SK-N-SH treated with all-trans-retinoic acid at 6 μM for 48 hours (cell line): ENCODE data around the gene INPP4B.

Experiments
- ATAC-seq: fragments of 200-7000 bp; cut with Tn5 transposase; 3 replicates; pipeline ENCODE4 v1.9.1; 2020; ENCODE audit warnings: mild to moderate bottlenecking, moderate library complexity
- ARNTL ChIP-seq: fragments of 450-650 bp; formaldehyde crosslinking; IDR thresholded peaks from 2 replicates; pipeline ENCODE4 v1.5.0; 2020; ENCODE audit warnings: low read depth, mild to moderate bottlenecking, moderate library complexity, borderline replicate concordance
- BACH2 ChIP-seq: fragments of 250-450 bp; sonication (Bioruptor Pico); IDR thresholded peaks from 2 replicates; pipeline ENCODE4 v1.9.0; 2021; ENCODE audit warnings: mild to moderate bottlenecking, borderline replicate concordance
- CREB5 ChIP-seq: fragments of 250-450 bp; sonication (Bioruptor Pico); IDR thresholded peaks from 2 replicates; pipeline ENCODE4 v1.5.1; 2020; ENCODE audit warnings: low read depth, mild to moderate bottlenecking, moderate library complexity
- CSDC2 ChIP-seq: fragments of 250-450 bp; sonication (Bioruptor Pico); IDR thresholded peaks from 2 replicates; pipeline ENCODE4 v1.5.0; 2020; ENCODE audit warnings: mild to moderate bottlenecking, moderate library complexity
- CSRNP3 ChIP-seq: fragments of 250-450 bp; sonication (Bioruptor Pico); IDR thresholded peaks from 2 replicates; pipeline ENCODE4 v1.5.1; 2021; ENCODE audit warnings: mild to moderate bottlenecking, moderate library complexity
- ESRRG ChIP-seq: fragments of 250-450 bp; sonication (Bioruptor Pico); IDR thresholded peaks from 2 replicates; pipeline ENCODE4 v1.6.1; 2021; ENCODE audit warnings: mild to moderate bottlenecking
- GLIS3 ChIP-seq: fragments of 250-450 bp; sonication (Bioruptor Pico); IDR thresholded peaks from 2 replicates; pipeline ENCODE4 v1.5.0; 2020; ENCODE audit warnings: mild to moderate bottlenecking, moderate library complexity
- ISL1 ChIP-seq: fragments of 250-450 bp; sonication (Bioruptor Pico); IDR thresholded peaks from 2 replicates; pipeline ENCODE4 v2.1.2; 2022; ENCODE audit warnings: mild to moderate bottlenecking, moderate library complexity
- OSR1 ChIP-seq: fragments of 250-450 bp; sonication (Bioruptor Pico); IDR thresholded peaks from 2 replicates; pipeline ENCODE4 v1.8.0; 2022; ENCODE audit warnings: moderate library complexity, mild to moderate bottlenecking, inconsistent platforms
- PATZ1 ChIP-seq: fragments of 250-450 bp; sonication (Bioruptor Pico); IDR thresholded peaks from 2 replicates; pipeline ENCODE4 v1.8.0; 2020; ENCODE audit warnings: mild to moderate bottlenecking, moderate library complexity, borderline replicate concordance
- POU6F1 ChIP-seq: fragments of 250-450 bp; sonication (Bioruptor Pico); IDR thresholded peaks from 2 replicates; pipeline ENCODE4 v1.8.0; 2021; ENCODE audit warnings: low read depth, mild to moderate bottlenecking, moderate library complexity, borderline replicate concordance
- PPARA ChIP-seq: fragments of 250-450 bp; sonication (Bioruptor Pico); IDR thresholded peaks from 2 replicates; pipeline ENCODE4 v1.5.0; 2020; ENCODE audit warnings: mild to moderate bottlenecking, borderline replicate concordance
- RARB ChIP-seq: fragments of 250-450 bp; sonication (Bioruptor Pico); IDR thresholded peaks from 2 replicates; pipeline ENCODE4 v1.8.0; 2021; ENCODE audit warnings: mild to moderate bottlenecking, moderate library complexity
- SNAI2 ChIP-seq: fragments of 250-450 bp; sonication (Bioruptor Pico); IDR thresholded peaks from 2 replicates; pipeline ENCODE4 v1.5.0; 2020; ENCODE audit warnings: mild to moderate bottlenecking, moderate library complexity
- TCF4 ChIP-seq: fragments of 250-450 bp; sonication (Bioruptor Pico); IDR thresholded peaks from 2 replicates; pipeline ENCODE4 v1.8.0; 2021; ENCODE audit warnings: mild to moderate bottlenecking, moderate library complexity, borderline replicate concordance
- TOX ChIP-seq: fragments of 250-450 bp; sonication (Bioruptor Pico); IDR thresholded peaks from 2 replicates; pipeline ENCODE4 v1.8.0; 2021; ENCODE audit warnings: mild to moderate bottlenecking, moderate library complexity, borderline replicate concordance
- TSHZ2 ChIP-seq: fragments of 250-450 bp; sonication (Bioruptor Pico); IDR thresholded peaks from 2 replicates; pipeline ENCODE4 v1.5.0; 2020; ENCODE audit warnings: mild to moderate bottlenecking, moderate library complexity
- ZC3H10 ChIP-seq: fragments of 250-450 bp; sonication (Bioruptor Pico); IDR thresholded peaks from 2 replicates; pipeline ENCODE4 v1.5.1; 2021; ENCODE audit warnings: mild to moderate bottlenecking, moderate library complexity
- ZFP30 ChIP-seq: fragments of 450-650 bp; formaldehyde crosslinking; IDR thresholded peaks from 2 replicates; pipeline ENCODE4 v1.5.0; 2022; ENCODE audit warnings: mild to moderate bottlenecking, moderate library complexity
- ZNF565 ChIP-seq: fragments of 450-650 bp; formaldehyde crosslinking; conservative IDR thresholded peaks from 2 replicates; pipeline ENCODE4 v1.5.0; 2020; ENCODE audit warnings: low read depth, mild to moderate bottlenecking, moderate library complexity
- ZNF70 ChIP-seq: fragments of 450-650 bp; formaldehyde crosslinking; IDR thresholded peaks from 2 replicates; pipeline ENCODE4 v1.5.0; 2020; ENCODE audit warnings: mild to moderate bottlenecking, moderate library complexity
- ZNF8 ChIP-seq: fragments of 450-650 bp; formaldehyde crosslinking; IDR thresholded peaks from 2 replicates; pipeline ENCODE4 v1.5.0; 2020; ENCODE audit warnings: mild to moderate bottlenecking, moderate library complexity

INPP4B gene

GRCh38 chr4:142706381-142706780, 139.7 kb downstream of the INPP4B start:
- ATAC-seq: no peak
- TF ChIP-seq GLIS3 (CRISPR knock-in tag) (no peak), TOX (CRISPR knock-in tag) (no peak)

- TF ChIP-seq ZNF565 (no peak), ZFP30 (CRISPR knock-in tag) (no peak), CSDC2 (CRISPR knock-in tag) (no peak), CREB5 (CRISPR knock-in tag) (no peak), TSHZ2 (CRISPR knock-in tag) (no peak), POU6F1 (CRISPR knock-in tag) (no peak), RARB (CRISPR knock-in tag) (no peak), CSRNP3 (CRISPR knock-in tag) (no peak), ZC3H10 (CRISPR knock-in tag) (no peak), TOX (CRISPR knock-in tag) (no peak), ISL1 (CRISPR knock-in tag) (no peak), SNAI2 (CRISPR knock-in tag) (no peak), PPARA (CRISPR knock-in tag) (no peak), BACH2 (CRISPR knock-in tag) (no peak), ARNTL (no peak), GLIS3 (CRISPR knock-in tag) (no peak), OSR1 (CRISPR knock-in tag) (no peak), ZNF8 (CRISPR knock-in tag) (no peak), TCF4 (no peak), ZNF70 (CRISPR knock-in tag) (no peak)
- TF ChIP-seq, all 23 proteins: peak for 0
- ATAC-seq: no peak
These were observed 140.3 kb downstream of the INPP4B start for GRCh38 chr4:142705820-142706219.

- no peak for ATAC-seq
- no peak for TF ChIP-seq ZNF565
- TF ChIP-seq CSRNP3 (CRISPR knock-in tag): no peak
- TF ChIP-seq OSR1 (CRISPR knock-in tag): no peak
- TF ChIP-seq PATZ1 (CRISPR knock-in tag): no peak
- no peak for TF ChIP-seq SNAI2 (CRISPR knock-in tag)
- TF ChIP-seq GLIS3 (CRISPR knock-in tag): no peak
- no peak for TF ChIP-seq TOX (CRISPR knock-in tag)
- no peak for TF ChIP-seq PPARA (CRISPR knock-in tag)
- no peak for TF ChIP-seq ISL1 (CRISPR knock-in tag)
- no peak for TF ChIP-seq CSDC2 (CRISPR knock-in tag)
- no peak for TF ChIP-seq ZC3H10 (CRISPR knock-in tag)
- TF ChIP-seq TCF4: no peak
- TF ChIP-seq ESRRG (CRISPR knock-in tag): no peak
- TF ChIP-seq ZFP30 (CRISPR knock-in tag): no peak
- no peak for TF ChIP-seq POU6F1 (CRISPR knock-in tag)
- TF ChIP-seq ARNTL: no peak
- no peak for TF ChIP-seq ZNF8 (CRISPR knock-in tag)
- TF ChIP-seq ZNF70 (CRISPR knock-in tag): no peak
These were observed 142.3 kb downstream of the INPP4B start for GRCh38 chr4:142703694-142704309.
